Body of pancreas (tissue), 4 donors: Measurements from ENCODE around the gene TFCP2L1.

Source experiments
- POLR2A ChIP-seq, 3 donors: fragments of 450-650 bp; IDR thresholded peaks; one replicate each; pipeline ENCODE4 v1.6.1; 2016; ENCODE audit warnings: antibody characterized with exemption in 3 of 3, mild to moderate bottlenecking in 2 of 3
- TF ChIP-seq, protein P1 (sequence below), 7 experiments: fragments of 450-650 bp in 4 of 7; fragments of 200-600 bp in 3 of 7; sonication (generic) in 3 of 7; IDR thresholded peaks; one replicate each; pipeline ENCODE4 v1.5.1; 2016 to 2019; ENCODE audit warnings: antibody characterized with exemption in 7 of 7

DNA sequence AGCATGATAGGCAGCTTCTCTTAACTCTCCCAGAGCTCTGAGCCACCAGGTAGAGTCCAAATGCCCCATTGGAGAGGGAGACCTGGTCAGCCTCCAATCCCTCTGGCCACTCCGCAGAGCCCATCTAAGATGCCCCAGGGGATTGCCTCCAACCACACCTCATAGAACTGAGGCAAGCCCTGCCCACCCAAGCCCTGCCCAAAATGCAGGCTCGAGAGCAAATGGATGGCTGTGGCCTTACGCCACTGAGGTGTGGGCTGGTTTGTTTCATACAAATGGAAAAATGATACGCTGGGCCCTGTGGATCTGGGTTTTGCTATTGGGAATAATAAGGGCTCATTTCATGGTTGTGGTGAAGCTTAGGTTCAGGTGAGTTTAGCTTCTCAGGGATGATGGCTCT lies 3.0 kb upstream of the TFCP2L1 start:
- no peak for TF ChIP-seq POLR2A (IDR thresholded peaks at IDR 0.05)
- TF ChIP-seq, protein P1, sequence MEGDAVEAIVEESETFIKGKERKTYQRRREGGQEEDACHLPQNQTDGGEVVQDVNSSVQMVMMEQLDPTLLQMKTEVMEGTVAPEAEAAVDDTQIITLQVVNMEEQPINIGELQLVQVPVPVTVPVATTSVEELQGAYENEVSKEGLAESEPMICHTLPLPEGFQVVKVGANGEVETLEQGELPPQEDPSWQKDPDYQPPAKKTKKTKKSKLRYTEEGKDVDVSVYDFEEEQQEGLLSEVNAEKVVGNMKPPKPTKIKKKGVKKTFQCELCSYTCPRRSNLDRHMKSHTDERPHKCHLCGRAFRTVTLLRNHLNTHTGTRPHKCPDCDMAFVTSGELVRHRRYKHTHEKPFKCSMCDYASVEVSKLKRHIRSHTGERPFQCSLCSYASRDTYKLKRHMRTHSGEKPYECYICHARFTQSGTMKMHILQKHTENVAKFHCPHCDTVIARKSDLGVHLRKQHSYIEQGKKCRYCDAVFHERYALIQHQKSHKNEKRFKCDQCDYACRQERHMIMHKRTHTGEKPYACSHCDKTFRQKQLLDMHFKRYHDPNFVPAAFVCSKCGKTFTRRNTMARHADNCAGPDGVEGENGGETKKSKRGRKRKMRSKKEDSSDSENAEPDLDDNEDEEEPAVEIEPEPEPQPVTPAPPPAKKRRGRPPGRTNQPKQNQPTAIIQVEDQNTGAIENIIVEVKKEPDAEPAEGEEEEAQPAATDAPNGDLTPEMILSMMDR (IDR thresholded peaks at IDR 0.05) = no peak
